Central memory CD4-positive, alpha-beta T cell (primary cell): ENCODE measurements around the gene NBPF6.
"Not testable (repeated sequence)": the region's sequence is repeated elsewhere in the genome, so short reads cannot be mapped to it uniquely, and the experiment has no call there.

Source experiments
- DNase-seq: peaks from one replicate; pipeline ENCODE4 v3.0.0; 2022
- total RNA-seq, 3 experiments: gene quantifications; one replicate each; lab custom pipeline; 2026; lab: John Stamatoyannopoulos, UW

The NBPF6 gene, protein sequence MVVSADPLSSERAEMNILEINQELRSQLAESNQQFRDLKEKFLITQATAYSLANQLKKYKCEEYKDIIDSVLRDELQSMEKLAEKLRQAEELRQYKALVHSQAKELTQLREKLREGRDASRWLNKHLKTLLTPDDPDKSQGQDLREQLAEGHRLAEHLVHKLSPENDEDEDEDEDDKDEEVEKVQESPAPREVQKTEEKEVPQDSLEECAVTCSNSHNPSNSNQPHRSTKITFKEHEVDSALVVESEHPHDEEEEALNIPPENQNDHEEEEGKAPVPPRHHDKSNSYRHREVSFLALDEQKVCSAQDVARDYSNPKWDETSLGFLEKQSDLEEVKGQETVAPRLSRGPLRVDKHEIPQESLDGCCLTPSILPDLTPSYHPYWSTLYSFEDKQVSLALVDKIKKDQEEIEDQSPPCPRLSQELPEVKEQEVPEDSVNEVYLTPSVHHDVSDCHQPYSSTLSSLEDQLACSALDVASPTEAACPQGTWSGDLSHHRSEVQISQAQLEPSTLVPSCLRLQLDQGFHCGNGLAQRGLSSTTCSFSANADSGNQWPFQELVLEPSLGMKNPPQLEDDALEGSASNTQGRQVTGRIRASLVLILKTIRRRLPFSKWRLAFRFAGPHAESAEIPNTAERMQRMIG
- total RNA-seq: 0 to 0.05 (median 0) reads per million in 3 experiments

GRCh38 chr1:108450043-108450442 lies at the start of gene NBPF6:
Gene NBPF6, plus strand, starts transcription at chr1:108450343. Its CDS starts 259 bp downstream, at chr1:108450602.
- DNase-seq: not testable (repeated sequence)

DNA sequence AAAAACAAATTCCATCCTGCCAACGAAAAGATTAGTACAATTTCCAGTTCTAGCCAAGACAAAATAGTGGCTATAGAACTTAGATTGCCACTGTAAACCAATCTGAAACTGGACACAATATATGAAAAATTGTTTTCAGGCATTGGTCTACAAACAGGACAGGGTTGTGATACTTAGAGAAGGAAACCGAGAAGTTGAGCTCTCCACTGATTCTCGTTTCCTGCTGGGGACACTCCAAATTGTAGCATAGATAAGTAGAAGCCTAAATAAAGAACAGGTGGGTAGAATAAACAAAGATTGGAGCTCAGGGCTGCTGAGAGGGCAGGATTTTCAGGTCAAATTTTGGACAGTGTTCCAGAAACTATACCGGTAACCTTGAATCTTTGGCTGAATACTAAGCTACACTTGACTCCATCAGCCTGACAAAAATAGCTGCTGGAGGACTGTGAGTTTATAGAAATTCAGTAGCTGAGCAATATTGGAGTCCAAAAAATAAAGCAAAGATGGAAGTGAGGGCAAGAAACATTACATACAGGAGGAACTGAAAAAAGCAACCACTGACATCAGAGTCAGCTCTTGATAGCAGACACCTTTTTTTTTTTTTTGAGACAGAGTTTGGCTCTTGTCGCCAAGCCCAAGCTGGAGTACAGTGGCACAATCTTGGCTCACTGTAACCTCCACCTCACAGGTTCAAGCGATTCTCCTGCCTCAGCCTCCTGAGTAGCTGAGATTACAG lies 38.9 kb upstream of the NBPF6 start:
- not testable (repeated sequence) for DNase-seq

DNA sequence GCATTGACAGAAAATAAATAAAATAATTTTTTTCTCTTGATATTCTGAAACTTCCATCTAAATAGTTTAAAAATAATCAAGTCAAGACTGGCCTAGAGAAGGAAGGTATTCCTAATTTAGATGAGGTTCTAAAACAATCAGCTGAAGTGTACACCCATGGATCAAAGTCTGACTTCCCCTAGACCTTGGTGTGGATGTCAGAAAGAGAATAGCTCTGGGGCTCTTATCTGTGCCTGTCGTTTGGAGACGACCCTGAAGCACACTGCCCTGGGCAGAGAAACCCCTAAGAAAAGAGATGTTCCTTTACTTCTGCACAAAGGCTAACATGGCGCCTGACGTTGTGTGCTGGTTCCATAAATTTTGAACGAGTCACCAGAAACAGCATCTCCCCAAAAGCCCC lies 30.0 kb upstream of the NBPF6 start:
- DNase-seq: not testable (repeated sequence)

- not testable (repeated sequence) for DNase-seq
Measured at GRCh38 chr1:108421061-108421916, 28.9 kb upstream of the NBPF6 start.

- DNase-seq: not testable (repeated sequence)
Measured at GRCh38 chr1:108426877-108427276, 23.3 kb upstream of the NBPF6 start.

GRCh38 chr1:108432002-108432401 lies 18.1 kb upstream of the NBPF6 start:
- not testable (repeated sequence) for DNase-seq

DNA sequence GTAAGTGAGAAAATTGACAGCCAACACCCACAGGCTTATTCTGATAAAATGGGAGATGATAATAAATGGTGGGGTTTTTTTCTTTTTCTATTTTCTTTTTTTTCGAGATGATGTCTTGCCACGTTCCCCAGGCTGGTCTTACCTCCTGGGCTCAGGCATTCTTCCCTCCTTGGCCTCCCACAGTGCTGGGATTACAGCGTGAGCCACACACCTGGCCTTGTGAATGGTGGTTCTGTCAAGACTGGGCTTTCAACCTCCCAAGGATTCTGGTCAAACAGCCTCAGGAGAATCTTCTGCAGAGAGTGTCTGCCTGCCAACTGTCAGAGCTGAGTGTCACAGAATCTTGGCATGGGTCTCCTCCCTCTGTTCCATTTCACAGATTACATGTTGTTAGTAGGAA lies 16.7 kb upstream of the NBPF6 start:
- not testable (repeated sequence) for DNase-seq

- not testable (repeated sequence) for DNase-seq
Measured at GRCh38 chr1:108438536-108438935, 11.6 kb upstream of the NBPF6 start.

DNA sequence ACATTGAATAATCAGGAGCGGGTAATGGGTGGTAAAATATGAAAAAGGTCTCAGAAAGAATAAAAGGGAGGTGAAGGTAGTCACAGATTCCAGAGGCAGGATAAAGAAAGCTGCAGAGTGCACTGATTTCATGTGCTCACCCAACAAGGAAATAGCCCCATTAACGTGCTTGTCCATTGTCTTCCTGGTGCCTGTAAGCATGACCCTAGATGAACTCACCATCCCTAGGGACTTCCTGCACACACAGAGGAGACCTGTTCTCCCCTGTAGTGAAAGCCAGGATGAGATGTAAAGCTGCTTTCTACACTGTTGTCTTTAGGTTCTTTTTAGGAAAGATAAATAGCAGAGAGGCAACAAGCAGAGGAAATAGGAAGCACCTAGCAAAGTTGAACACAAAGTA lies 4.4 kb downstream of the NBPF6 start:
- not testable (repeated sequence) for DNase-seq

- not testable (repeated sequence) for DNase-seq
Measured at GRCh38 chr1:108458661-108459060, 8.5 kb downstream of the NBPF6 start.

- DNase-seq: not testable (repeated sequence)
Measured at GRCh38 chr1:108461758-108462157, 11.6 kb downstream of the NBPF6 start.

DNA sequence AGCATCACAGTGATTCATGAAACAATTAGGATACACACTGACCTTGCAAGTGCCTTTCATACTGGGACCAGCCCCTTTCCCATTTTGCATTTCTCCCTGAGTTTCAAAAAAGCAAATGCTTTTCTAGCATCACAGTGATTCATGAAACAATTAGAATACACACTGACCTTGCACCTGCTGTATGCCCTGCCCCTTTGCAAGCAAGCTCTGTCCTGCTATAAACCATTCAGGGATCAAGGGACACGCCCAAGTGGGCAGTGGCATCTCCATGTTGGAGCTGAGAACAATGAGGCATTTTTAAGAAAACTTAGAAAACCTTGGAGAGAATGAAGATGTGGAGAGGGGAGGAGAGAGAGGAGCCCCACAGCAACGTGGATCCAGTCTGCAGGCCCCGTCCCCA lies 13.8 kb downstream of the NBPF6 start:
- DNase-seq: not testable (repeated sequence)

GRCh38 chr1:108466166-108466565 lies 16.0 kb downstream of the NBPF6 start:
- DNase-seq: not testable (repeated sequence)

DNA sequence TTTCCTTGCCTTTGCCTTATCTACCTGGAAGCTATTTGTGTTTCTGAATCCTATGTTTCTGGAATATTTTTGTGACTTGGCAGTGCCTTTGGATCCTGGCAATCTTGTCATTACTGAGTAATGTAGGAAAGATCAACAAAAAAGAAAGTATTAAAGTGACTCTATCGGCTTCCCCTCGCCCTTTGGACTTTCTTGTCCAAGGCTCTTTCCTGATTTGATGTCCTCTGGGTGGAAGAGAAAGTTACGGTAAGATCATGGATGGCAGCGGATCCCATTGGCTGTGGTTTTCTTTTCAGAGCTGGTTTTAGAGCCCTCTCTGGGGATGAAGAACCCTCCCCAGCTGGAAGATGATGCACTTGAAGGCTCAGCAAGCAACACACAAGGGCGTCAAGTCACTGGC lies 17.0 kb downstream of the NBPF6 start:
- DNase-seq: not testable (repeated sequence)

DNA sequence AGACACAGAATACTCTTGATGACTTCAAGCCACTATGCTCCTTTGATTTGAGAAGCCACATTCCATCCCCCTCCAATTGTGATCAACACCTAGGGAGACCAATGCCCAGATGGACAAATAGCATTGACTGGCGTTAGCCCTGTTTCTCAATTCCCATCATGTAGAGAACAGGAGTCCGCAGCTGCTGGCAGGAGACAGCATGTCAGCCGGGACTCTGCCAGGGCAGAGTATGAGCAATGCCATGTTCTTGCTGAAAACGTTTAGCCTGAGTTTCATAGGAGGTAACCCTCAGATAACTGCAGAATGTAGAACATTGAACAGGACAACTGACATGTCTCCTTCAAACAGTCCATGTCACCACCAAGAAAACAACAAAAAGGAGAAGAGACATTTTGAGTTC lies 20.6 kb downstream of the NBPF6 start:
- DNase-seq: not testable (repeated sequence)

DNA sequence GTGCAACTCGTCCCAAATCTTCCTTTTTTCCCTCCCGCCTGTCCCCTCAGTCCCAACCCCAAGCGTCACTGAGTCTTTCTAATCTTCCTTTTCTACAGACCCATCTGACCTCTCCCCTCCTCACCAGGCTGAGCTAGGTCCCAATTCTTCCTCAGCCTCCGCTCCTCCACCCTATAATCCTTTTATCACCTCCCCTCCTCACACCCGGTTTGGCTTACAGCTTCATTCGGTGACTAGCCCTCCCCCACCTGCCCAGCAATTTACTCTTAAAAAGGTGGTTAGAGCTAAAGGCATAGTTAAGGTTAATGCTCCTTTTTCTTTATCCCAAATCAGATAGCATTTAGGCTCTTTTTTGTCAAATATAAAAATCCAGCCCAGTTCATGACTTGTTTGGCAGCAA lies 24.4 kb downstream of the NBPF6 start:
- not testable (repeated sequence) for DNase-seq

- DNase-seq: no peak
Measured at GRCh38 chr1:108478429-108479015, 28.4 kb downstream of the NBPF6 start.

DNA sequence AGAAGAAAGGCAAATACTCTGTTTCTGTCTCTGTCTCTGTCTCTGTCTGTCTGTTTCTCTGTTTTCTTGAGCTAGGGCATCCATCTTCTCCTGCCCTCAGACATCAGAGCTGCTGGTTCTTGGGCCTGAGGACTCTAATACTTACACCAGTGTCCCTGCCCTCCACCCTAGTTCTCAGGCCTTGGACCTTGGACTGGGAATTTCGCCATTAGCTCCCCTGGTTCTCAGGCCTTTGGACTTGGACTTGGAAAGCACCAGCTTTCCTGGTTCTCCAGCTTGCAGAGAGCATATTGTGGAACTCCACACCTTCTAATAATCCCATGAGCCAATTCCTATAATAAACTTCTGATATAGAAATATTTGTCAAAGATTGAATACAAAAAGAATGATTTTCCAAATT lies 32.6 kb downstream of the NBPF6 start:
- no peak for DNase-seq

GRCh38 chr1:108485990-108486389 lies 35.8 kb downstream of the NBPF6 start:
- DNase-seq: not testable (repeated sequence)

DNA sequence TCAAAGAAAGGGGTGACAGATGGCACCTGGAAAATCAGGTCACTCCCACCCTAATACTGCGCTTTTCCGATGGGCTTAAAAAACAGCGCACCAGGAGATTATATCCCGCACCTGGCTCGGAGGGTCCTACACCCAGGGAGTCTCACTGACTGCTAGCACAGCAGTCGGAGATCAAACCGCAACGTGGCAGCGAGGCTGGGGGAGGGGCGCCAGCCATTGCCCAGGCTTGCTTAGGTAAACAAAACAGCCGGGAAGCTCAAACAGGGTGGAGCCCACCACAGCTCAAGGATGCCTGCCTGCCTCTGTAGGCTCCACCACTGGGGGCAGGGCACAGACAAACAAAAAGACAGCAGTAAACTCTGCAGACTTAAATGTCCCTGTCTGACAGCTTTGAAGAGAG lies 36.6 kb downstream of the NBPF6 start:
- DNase-seq: not testable (repeated sequence)

GRCh38 chr1:108495008-108495407 lies 44.9 kb downstream of the NBPF6 start:
- DNase-seq: not testable (repeated sequence)

GRCh38 chr1:108496856-108497255 lies 46.7 kb downstream of the NBPF6 start:
- not testable (repeated sequence) for DNase-seq
